ENCODE data around the gene LIF. TPM values are rescaled to one million over a fixed set of nuclear protein-coding genes. Genes with fewer than 3 reads are reported as not detected.

Gene LIF
- total and polyA plus RNA-seq, 2 of the 4 experiments (the other 2 are of a cell fraction) = 130 to 214 TPM

GRCh38 chr22:30289141-30289979, 42.8 kb upstream of the LIF start, which contains the start of gene CASTOR1:
Gene CASTOR1, minus strand, starts transcription at chr22:30289505. Its CDS starts 8 bp downstream, at chr22:30289497.
- peaks cover 0 to 14% of the 10 kb centered on the region in 2 experiments; a peak in 3 of 4 replicates for H3K79me1 ChIP-seq (ENCODE audit: low read depth in 1 of 2, low read length in 2 of 2)
- H3K4me3 ChIP-seq (ENCODE audit: insufficient read depth, low read depth, low read length) = peak within 1 kb of the TSS; percentile 90
- peak within 1 kb of the TSS; percentile 80 for H3K9ac ChIP-seq (ENCODE audit: low read depth, low read length)
- ChIA-PET CTCF (interaction anchor here (2.0 kb wide), 1 partner anchor 36 kb away, joined by 9 read pairs; no protein-coding TSS in a partner anchor), POLR2A (ENCODE audit: unreplicated experiment) (interaction anchor here (0.6 kb wide), 1 partner anchor 190 kb away, joined by 3 read pairs; no protein-coding TSS in a partner anchor)
- no peaks in the 10 kb centered on the region for H3K27me3 ChIP-seq (ENCODE audit: control insufficient read depth, insufficient read depth, low read length)
- H4K8ac ChIP-seq (ENCODE audit: low read depth in 2 of 2, low read length in 2 of 2) = peak within 1 kb of the TSS; percentile 47 to 61; a peak in 3 of 4 replicates
- peak within 1 kb of the TSS; percentile 93 for H3K4me2 ChIP-seq (ENCODE audit: low read depth, low read length)
- peak within 1 kb of the TSS; percentile 7 for H2BK5ac ChIP-seq (ENCODE audit: low read depth, low read length, poor library complexity, severe bottlenecking)
- 2% methylated on average over 21 of the region's 85 CpGs; no CpG with 5 or more reads in 1 of the 2 experiments for WGBS, 2 experiments (ENCODE audit: extremely low coverage in 2 of 2, insufficient read length in 1 of 2)
- peak within 1 kb of the TSS; percentile 38; the same call in 1 of the 2 replicates for H3K56ac ChIP-seq (ENCODE audit: extremely low read depth, insufficient read depth, low read length)
- H2BK15ac ChIP-seq (ENCODE audit: low read depth, low read length) = no peak within 1 kb of the TSS
- H2BK120ac ChIP-seq (ENCODE audit: low read depth, low read length) = no peak within 1 kb of the TSS
- no peak within 1 kb of the TSS for H3K18ac ChIP-seq (ENCODE audit: low read depth, low read length)
- peak within 1 kb of the TSS; percentile 74 for H3K14ac ChIP-seq (replicated peaks; ENCODE audit: low read depth, low read length)
- peaks cover 6% of the 10 kb centered on the region for H3K9me1 ChIP-seq (ENCODE audit: insufficient read depth, low read length)
- DNase-seq (peak; percentile 97), ATAC-seq (ENCODE audit: low read depth) (peak; percentile 91)
- intact Hi-C loops (cut with micrococcal nuclease) = loop anchor here (2.0 kb wide), 2 partner anchors 37 to 67 kb away; partner anchors contain the start of genes CCDC157, SF3A1 and TBC1D10A
- peak within 1 kb of the TSS; percentile 92 for H2AFZ ChIP-seq (replicated peaks; ENCODE audit: low read length, poor library complexity)
- peak within 1 kb of the TSS; percentile 43 for H2AK5ac ChIP-seq (ENCODE audit: low read depth, low read length)
- H4K91ac ChIP-seq (ENCODE audit: insufficient read depth, low read depth, low read length) = peak within 1 kb of the TSS; percentile 35; the same call in 1 of the 2 replicates
- peaks cover 50% of the 10 kb centered on the region for H3K36me3 ChIP-seq (ENCODE audit: control insufficient read depth, insufficient read depth, low read length)
- no peak within 1 kb of the TSS for H2BK20ac ChIP-seq (ENCODE audit: low read depth, low read length)
- TF ChIP-seq CEBPB (IDR thresholded peaks at IDR 0.05; ENCODE audit: low read depth, low read length) (no peak), RAD21 (IDR thresholded peaks at IDR 0.05; ENCODE audit: low read length) (no peak), SMC3 (IDR thresholded peaks at IDR 0.05; ENCODE audit: low read depth, low read length) (no peak), BHLHE40 (IDR thresholded peaks at IDR 0.05; ENCODE audit: low read depth, low read length) (no peak), RCOR1 (IDR thresholded peaks at IDR 0.05; ENCODE audit: insufficient replicate concordance, low read length) (no peak), MXI1 (IDR thresholded peaks at IDR 0.05; ENCODE audit: borderline replicate concordance, low read depth, low read length) (peak; percentile 94), MAZ (IDR thresholded peaks at IDR 0.05; ENCODE audit: borderline replicate concordance, low read depth, low read length) (peak; percentile 66), USF2 (IDR thresholded peaks at IDR 0.05; ENCODE audit: low read depth, low read length) (peak; percentile 55; the same call in 1 of the 2 replicates), MAFK (IDR thresholded peaks at IDR 0.05; ENCODE audit: low read depth, low read length) (no peak), CTCF (conservative IDR thresholded peaks at IDR 0.05; ENCODE audit: low read depth, low read length) (no peak), CHD1 (IDR thresholded peaks at IDR 0.05; ENCODE audit: low read depth, low read length) (no peak), FOS (IDR thresholded peaks at IDR 0.05; ENCODE audit: low read depth, low read length) (no peak), RFX5 (IDR thresholded peaks at IDR 0.05; ENCODE audit: low read depth, low read length) (no peak)
- peak within 1 kb of the TSS; percentile 85 for H2AK9ac ChIP-seq (replicated peaks; ENCODE audit: low read depth, low read length, poor library complexity)
- H3K27ac ChIP-seq (ENCODE audit: insufficient read depth, low read length) = peak within 1 kb of the TSS; percentile 57
- H3K4me1 ChIP-seq (ENCODE audit: control insufficient read depth, insufficient read depth, low read length) = peaks cover 20% of the 10 kb centered on the region; the same call in 1 of the 2 replicates
- H3K9me3 ChIP-seq (ENCODE audit: control insufficient read depth, insufficient read depth, low read length) = no peaks in the 10 kb centered on the region
- peak within 1 kb of the TSS; percentile 4; the same call in 1 of the 2 replicates for H4K5ac ChIP-seq (ENCODE audit: low read depth, low read length)
- in situ Hi-C loops (cut with MboI; ENCODE audit: low sequenced_read_pairs) = no loop called here
- H4K20me1 ChIP-seq (ENCODE audit: insufficient read depth, low read length) = peaks cover 20% of the 10 kb centered on the region
- no TSS peak for BruUV-seq (replicated peaks)
- H3K23ac ChIP-seq (ENCODE audit: low read depth, low read length) = peak within 1 kb of the TSS; percentile 43; the same call in 1 of the 2 replicates
- H3K4ac ChIP-seq (ENCODE audit: low read depth, low read length) = peak within 1 kb of the TSS; percentile 73
- dilution Hi-C loops (cut with HindIII; ENCODE audit: low sequenced_read_pairs, unreplicated experiment) = no loop called here
